Measurements from ENCODE around the gene GRAMD1B. TPM values are rescaled to one million over a fixed set of nuclear protein-coding genes. Genes with fewer than 3 reads are reported as not detected.

Gene GRAMD1B
- 1 to 10 TPM; 1.8 to 4.0 (median 3.0) TPM for total RNA-seq

GRCh38 chr11:123429913-123430720 lies at the start of gene GRAMD1B:
TSS of gene GRAMD1B (plus strand) at chr11:123430269. CDS start at chr11:123430793, 524 bp downstream.
- peak; percentile 35 for ATAC-seq
- peak within 1 kb of the TSS in 3 of 4 donors; percentile 58 to 69 (median 67) for H3K27ac ChIP-seq

GRCh38 chr11:123381149-123381548 lies 48.9 kb upstream of the GRAMD1B start:
- TF ChIP-seq, protein P1, sequence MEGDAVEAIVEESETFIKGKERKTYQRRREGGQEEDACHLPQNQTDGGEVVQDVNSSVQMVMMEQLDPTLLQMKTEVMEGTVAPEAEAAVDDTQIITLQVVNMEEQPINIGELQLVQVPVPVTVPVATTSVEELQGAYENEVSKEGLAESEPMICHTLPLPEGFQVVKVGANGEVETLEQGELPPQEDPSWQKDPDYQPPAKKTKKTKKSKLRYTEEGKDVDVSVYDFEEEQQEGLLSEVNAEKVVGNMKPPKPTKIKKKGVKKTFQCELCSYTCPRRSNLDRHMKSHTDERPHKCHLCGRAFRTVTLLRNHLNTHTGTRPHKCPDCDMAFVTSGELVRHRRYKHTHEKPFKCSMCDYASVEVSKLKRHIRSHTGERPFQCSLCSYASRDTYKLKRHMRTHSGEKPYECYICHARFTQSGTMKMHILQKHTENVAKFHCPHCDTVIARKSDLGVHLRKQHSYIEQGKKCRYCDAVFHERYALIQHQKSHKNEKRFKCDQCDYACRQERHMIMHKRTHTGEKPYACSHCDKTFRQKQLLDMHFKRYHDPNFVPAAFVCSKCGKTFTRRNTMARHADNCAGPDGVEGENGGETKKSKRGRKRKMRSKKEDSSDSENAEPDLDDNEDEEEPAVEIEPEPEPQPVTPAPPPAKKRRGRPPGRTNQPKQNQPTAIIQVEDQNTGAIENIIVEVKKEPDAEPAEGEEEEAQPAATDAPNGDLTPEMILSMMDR (IDR thresholded peaks at IDR 0.05), result no peak
- no peak for TF ChIP-seq EP300 (IDR thresholded peaks at IDR 0.05)
- TF ChIP-seq POLR2AphosphoS5 (IDR thresholded peaks at IDR 0.05), result no peak
- no peak for TF ChIP-seq POLR2A (IDR thresholded peaks at IDR 0.05)
- ATAC-seq, result no peak
- WGBS, 2 donors (ENCODE audit: low coverage in 1 of 2), result 96 to 100% methylated on average over 2 to 3 of the region's 5 CpGs

More at GRCh38 chr11:123429913-123430720, at the start of gene GRAMD1B:
- WGBS, 2 donors (ENCODE audit: low coverage in 1 of 2), result 0 to 1% methylated on average over 7 to 9 of the region's 57 CpGs
- TF ChIP-seq EP300 (IDR thresholded peaks at IDR 0.05) (no peak), POLR2A (IDR thresholded peaks at IDR 0.05) (no peak), POLR2AphosphoS5 (IDR thresholded peaks at IDR 0.05) (no peak)
- TF ChIP-seq, protein P1 (IDR thresholded peaks at IDR 0.05), result no peak
- Histone ChIP-seq H3K36me3 (no peaks in the 10 kb centered on the region), H3K4me3 (peak within 1 kb of the TSS; percentile 35 to 60), H3K27me3 (peaks cover 55% of the 10 kb centered on the region), H3K4me1 (peaks cover 0 to 22% (median 7%) of the 10 kb centered on the region in 3 donors), H3K9me3 (no peaks in the 10 kb centered on the region)

DNA sequence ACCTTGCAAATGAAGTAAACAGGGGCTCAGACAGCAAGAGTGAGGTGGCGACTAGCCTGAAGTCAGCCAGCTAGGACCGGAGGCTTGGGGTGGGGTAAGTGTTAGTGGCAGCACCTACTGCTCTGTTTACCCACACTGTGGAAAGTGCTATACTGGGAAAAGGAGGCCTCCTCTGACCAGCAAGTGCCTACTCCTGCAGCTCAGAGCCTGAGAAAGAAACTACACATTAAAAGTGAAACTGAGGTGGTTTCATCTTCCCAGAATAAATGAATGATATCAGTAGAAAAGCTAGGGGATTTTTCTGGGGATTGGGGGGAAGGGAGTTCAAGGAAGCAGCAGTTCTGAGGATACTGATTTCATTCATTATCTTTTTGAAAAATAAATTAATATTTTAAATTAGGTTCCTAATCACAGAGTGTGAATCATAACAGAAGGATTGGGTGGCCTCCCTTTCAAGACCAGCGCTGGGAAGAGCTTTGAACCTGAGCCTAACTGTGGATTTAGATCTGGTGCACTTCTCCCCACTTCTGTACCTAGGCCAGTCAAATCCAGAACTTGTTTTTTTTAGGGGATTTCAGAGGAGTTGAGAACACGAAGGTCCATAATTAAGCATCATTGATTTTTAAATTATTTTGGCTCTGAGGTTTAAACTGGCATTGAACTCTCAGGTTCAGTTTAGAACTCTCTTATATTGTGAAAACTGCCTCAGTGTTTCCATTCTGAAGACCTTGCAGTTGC lies 48.1 kb upstream of the GRAMD1B start:
- no peaks in the 10 kb centered on the region for H3K27me3 ChIP-seq
- H3K27ac ChIP-seq, result no peak overlapping the region
- H3K36me3 ChIP-seq, result no peaks in the 10 kb centered on the region
- H3K4me1 ChIP-seq, result no peaks in the 10 kb centered on the region
- H3K9me3 ChIP-seq, result no peaks in the 10 kb centered on the region
- WGBS, 2 donors (ENCODE audit: low coverage in 1 of 2), result 85 to 87% methylated on average over 3 to 4 of the region's 4 CpGs
- TF ChIP-seq POLR2A (IDR thresholded peaks at IDR 0.05), result no peak
- no peak for TF ChIP-seq EP300 (IDR thresholded peaks at IDR 0.05)
- TF ChIP-seq POLR2AphosphoS5 (IDR thresholded peaks at IDR 0.05), result no peak
- TF ChIP-seq, protein P1 (IDR thresholded peaks at IDR 0.05), result no peak
- no peak overlapping the region for H3K4me3 ChIP-seq
- ATAC-seq, result no peak

More at GRCh38 chr11:123381149-123381548, 48.9 kb upstream of the GRAMD1B start:
- no peak overlapping the region for H3K4me3 ChIP-seq
- no peaks in the 10 kb centered on the region for H3K4me1 ChIP-seq
- H3K9me3 ChIP-seq, result no peaks in the 10 kb centered on the region
- H3K27me3 ChIP-seq, result no peaks in the 10 kb centered on the region
- H3K27ac ChIP-seq, result no peak overlapping the region
- no peaks in the 10 kb centered on the region for H3K36me3 ChIP-seq

DNA sequence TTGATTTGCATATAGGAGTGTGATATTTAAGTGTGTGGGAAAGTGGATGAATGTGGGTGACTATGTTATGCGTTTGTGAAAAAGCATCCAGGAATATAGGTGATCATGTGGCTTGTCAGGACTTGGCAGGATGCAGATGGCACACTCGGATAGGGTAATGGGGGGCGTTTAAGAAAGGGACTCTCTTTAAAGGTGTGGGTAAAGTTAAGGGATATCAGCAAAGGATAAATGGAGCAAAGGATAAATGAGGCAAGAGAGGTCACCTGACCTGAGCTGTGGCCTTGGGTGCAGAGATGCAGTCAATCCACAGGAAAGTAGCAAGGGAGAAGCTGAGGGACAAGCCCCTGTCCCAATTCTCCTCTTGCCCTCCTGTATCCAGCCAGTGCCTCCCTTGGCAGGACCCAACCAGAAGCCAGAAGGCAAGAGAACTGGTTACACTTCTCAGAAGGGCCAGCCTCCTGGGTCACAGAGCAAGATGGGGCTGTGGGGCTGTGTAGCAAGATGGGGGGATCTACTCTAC lies 47.5 kb upstream of the GRAMD1B start:
- TF ChIP-seq, protein P1 (IDR thresholded peaks at IDR 0.05), result no peak
- TF ChIP-seq POLR2AphosphoS5 (IDR thresholded peaks at IDR 0.05) (no peak), EP300 (IDR thresholded peaks at IDR 0.05) (no peak), POLR2A (IDR thresholded peaks at IDR 0.05) (no peak)
- 83 to 90% methylated on average over 3 of the region's 3 CpGs for WGBS, 2 donors (ENCODE audit: low coverage in 1 of 2)
- no peaks in the 10 kb centered on the region for H3K4me1 ChIP-seq
- H3K9me3 ChIP-seq, result no peaks in the 10 kb centered on the region
- ATAC-seq, result no peak
- H3K27ac ChIP-seq, result no peak overlapping the region
- no peaks in the 10 kb centered on the region for H3K36me3 ChIP-seq
- H3K27me3 ChIP-seq, result no peaks in the 10 kb centered on the region
- no peak overlapping the region for H3K4me3 ChIP-seq
